ENCODE measurements around the gene LEF1.

GRCh38 chr4:108169664-108170063 is 932 bp upstream of the LEF1 start:
- TF ChIP-seq CTCF (IDR thresholded peaks at IDR 0.05) (no peak), POLR2A (IDR thresholded peaks at IDR 0.05; ENCODE audit: low read depth) (no peak)

Measured in esophagus muscularis mucosa (tissue), 3 donors.